WTC11 (cell line): Measurements from ENCODE around the gene RTCA. TPM values are rescaled to one million over a fixed set of nuclear protein-coding genes. Genes with fewer than 3 reads are reported as not detected.

Experiments
- ATAC-seq: fragments of 200-7000 bp; cut with Tn5 transposase; 2 replicates; pipeline ENCODE4 v1.10.0; 2021; ENCODE audit warnings: mild to moderate bottlenecking, moderate library complexity
- CTCF ChIA-PET: fragments of 300-600 bp; sonication (Branson Sonifier 250); formaldehyde crosslinking; loops from one replicate; lab custom pipeline; 2021; ENCODE audit warnings: antibody characterized with exemption; lab: Charles Lee
- POLR2A ChIA-PET: fragments of 350-600 bp; sonication (Branson Sonifier 250); formaldehyde crosslinking; loops from one replicate; lab custom pipeline; 2021; ENCODE audit warnings: antibody characterized with exemption; lab: Charles Lee
- DNase-seq: peaks from one replicate; pipeline ENCODE4 v3.0.0; 2021; ENCODE audit warnings: low spot score
- H3K27ac Mint-ChIP-seq: 2 replicates; pipeline ENCODE4 v1.8.0; 2021; ENCODE audit warnings: mixed read lengths
- H3K27me3 Mint-ChIP-seq: 2 replicates; pipeline ENCODE4 v1.8.0; 2021; ENCODE audit warnings: low read depth, mild to moderate bottlenecking, moderate library complexity, mixed read lengths
- H3K36me3 Mint-ChIP-seq: 2 replicates; pipeline ENCODE4 v1.8.0; 2021; ENCODE audit warnings: mixed read lengths
- H3K4me1 Mint-ChIP-seq: 2 replicates; pipeline ENCODE4 v1.8.0; 2022; ENCODE audit warnings: mixed read lengths
- H3K4me3 Mint-ChIP-seq: 2 replicates; pipeline ENCODE4 v1.8.0; 2021; ENCODE audit warnings: mild to moderate bottlenecking, moderate library complexity, mixed read lengths
- H3K9me3 Mint-ChIP-seq: 2 replicates; pipeline ENCODE4 v1.8.0; 2021; ENCODE audit warnings: mixed read lengths
- FOXP1 ChIP-seq: sonication (generic); formaldehyde crosslinking; IDR thresholded peaks from 2 replicates; pipeline ENCODE4 v1.8.0; 2022; ENCODE audit warnings: missing genetic modification reagents, mild to moderate bottlenecking, moderate library complexity, borderline replicate concordance
- HMGXB4 ChIP-seq: sonication (generic); formaldehyde crosslinking; IDR thresholded peaks from 2 replicates; pipeline ENCODE4 v1.8.1; 2023; ENCODE audit warnings: mild to moderate bottlenecking, moderate library complexity, missing genetic modification reagents
- IRF1 ChIP-seq: sonication (generic); formaldehyde crosslinking; IDR thresholded peaks from 2 replicates; pipeline ENCODE4 v1.8.0; 2023; ENCODE audit warnings: missing genetic modification reagents
- JAZF1 ChIP-seq: fragments of 250-450 bp; sonication (Bioruptor Pico); IDR thresholded peaks from 2 replicates; pipeline ENCODE4 v1.9.0; 2021; ENCODE audit warnings: moderate library complexity, mild to moderate bottlenecking, inconsistent platforms
- JUN ChIP-seq: sonication (generic); formaldehyde crosslinking; IDR thresholded peaks from 2 replicates; pipeline ENCODE4 v1.8.0; 2023; ENCODE audit warnings: mild to moderate bottlenecking, missing genetic modification reagents
- PREB ChIP-seq: sonication (generic); formaldehyde crosslinking; IDR thresholded peaks from 2 replicates; pipeline ENCODE4 v1.8.1; 2022; ENCODE audit warnings: mild to moderate bottlenecking, missing genetic modification reagents, moderate library complexity, borderline replicate concordance
- SMAD4 ChIP-seq: sonication (generic); formaldehyde crosslinking; IDR thresholded peaks from 2 replicates; pipeline ENCODE4 v1.8.0; 2022; ENCODE audit warnings: mild to moderate bottlenecking, missing genetic modification reagents
- SP1 ChIP-seq: sonication (generic); formaldehyde crosslinking; conservative IDR thresholded peaks from 2 replicates; pipeline ENCODE4 v1.8.1; 2022; ENCODE audit warnings: missing genetic modification reagents
- TCF7 ChIP-seq: sonication (generic); formaldehyde crosslinking; IDR thresholded peaks from 2 replicates; pipeline ENCODE4 v1.8.0; 2022; ENCODE audit warnings: mild to moderate bottlenecking, low read depth, missing genetic modification reagents, moderate library complexity
- TEAD1 ChIP-seq: sonication (generic); formaldehyde crosslinking; IDR thresholded peaks from 2 replicates; pipeline ENCODE4 v1.8.0; 2022; ENCODE audit warnings: mild to moderate bottlenecking, missing genetic modification reagents
- TP53 ChIP-seq: sonication (generic); formaldehyde crosslinking; IDR thresholded peaks from 2 replicates; pipeline ENCODE4 v1.8.1; 2023; ENCODE audit warnings: mild to moderate bottlenecking, missing genetic modification reagents
- ZNF121 ChIP-seq: sonication (generic); formaldehyde crosslinking; IDR thresholded peaks from 2 replicates; pipeline ENCODE4 v1.8.0; 2023; ENCODE audit warnings: missing genetic modification reagents
- ZNF396 ChIP-seq: fragments of 250-450 bp; sonication (Bioruptor Pico); IDR thresholded peaks from 2 replicates; pipeline ENCODE4 v1.8.0; 2021; ENCODE audit warnings: mild to moderate bottlenecking, moderate library complexity, borderline replicate concordance
- total RNA-seq: library from RNA; stranded (reverse); gene quantifications from 3 replicates; pipeline ENCODE4 v1.2.3, GENCODE V29; 2021
- TF ChIP-seq, protein P1 (sequence below): fragments of 250-450 bp; sonication (Bioruptor Pico); IDR thresholded peaks from 2 replicates; pipeline ENCODE4 v1.9.0; 2021; ENCODE audit warnings: mild to moderate bottlenecking, borderline replicate concordance
- TF ChIP-seq, protein P2 (sequence below): sonication (generic); formaldehyde crosslinking; IDR thresholded peaks from 2 replicates; pipeline ENCODE4 v1.8.0; 2022; ENCODE audit warnings: missing genetic modification reagents
- TF ChIP-seq, protein P3 (sequence below): sonication (generic); formaldehyde crosslinking; IDR thresholded peaks from 2 replicates; pipeline ENCODE4 v1.8.1; 2022; ENCODE audit warnings: low read depth, mild to moderate bottlenecking, moderate library complexity, missing genetic modification reagents, borderline replicate concordance
- TF ChIP-seq, protein P4 (sequence below): sonication (generic); formaldehyde crosslinking; conservative IDR thresholded peaks from 2 replicates; pipeline ENCODE4 v1.8.1; 2022; ENCODE audit warnings: mild to moderate bottlenecking, missing genetic modification reagents
- TF ChIP-seq, protein P5 (sequence below): sonication (generic); formaldehyde crosslinking; IDR thresholded peaks from 2 replicates; pipeline ENCODE4 v1.8.0; 2022; ENCODE audit warnings: mild to moderate bottlenecking, missing genetic modification reagents

RTCA gene
- total RNA-seq, 1 experiment from 2014 or later, result 35.7 TPM

DNA sequence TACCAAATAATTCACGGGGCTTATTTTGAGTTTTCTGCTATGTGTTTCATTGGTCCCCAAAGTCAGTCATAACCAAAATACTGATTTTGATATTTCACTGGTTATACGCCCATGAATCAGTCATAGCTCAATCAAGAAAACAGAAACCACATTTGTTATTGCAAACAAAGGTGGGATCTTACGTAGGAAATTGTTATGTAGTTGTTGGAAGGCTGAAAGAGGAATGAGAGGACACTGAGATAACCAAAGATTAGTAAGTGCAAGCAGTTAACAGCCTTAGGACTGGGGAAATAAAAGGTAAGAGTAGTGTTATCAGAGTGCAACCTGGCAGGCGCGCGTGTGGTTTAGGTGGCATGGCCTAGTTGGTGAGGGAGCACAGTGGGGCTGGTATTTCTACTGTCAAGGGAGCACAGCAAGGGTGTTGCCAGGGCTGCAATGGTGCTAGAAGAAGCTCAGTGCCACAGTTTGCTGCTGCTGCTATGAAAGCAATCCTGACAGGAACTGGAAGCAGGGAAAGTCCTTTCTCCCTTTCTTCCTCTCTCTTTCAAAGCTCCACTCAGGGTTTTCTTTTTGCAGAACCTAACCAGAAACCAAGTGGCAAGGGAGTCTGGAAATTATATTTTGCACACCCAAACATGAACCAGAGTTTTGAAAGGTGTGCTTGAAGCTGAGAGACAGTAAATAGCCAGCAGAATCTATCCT is 33.7 kb downstream of the RTCA start (continued):
- TF ChIP-seq, protein P1, sequence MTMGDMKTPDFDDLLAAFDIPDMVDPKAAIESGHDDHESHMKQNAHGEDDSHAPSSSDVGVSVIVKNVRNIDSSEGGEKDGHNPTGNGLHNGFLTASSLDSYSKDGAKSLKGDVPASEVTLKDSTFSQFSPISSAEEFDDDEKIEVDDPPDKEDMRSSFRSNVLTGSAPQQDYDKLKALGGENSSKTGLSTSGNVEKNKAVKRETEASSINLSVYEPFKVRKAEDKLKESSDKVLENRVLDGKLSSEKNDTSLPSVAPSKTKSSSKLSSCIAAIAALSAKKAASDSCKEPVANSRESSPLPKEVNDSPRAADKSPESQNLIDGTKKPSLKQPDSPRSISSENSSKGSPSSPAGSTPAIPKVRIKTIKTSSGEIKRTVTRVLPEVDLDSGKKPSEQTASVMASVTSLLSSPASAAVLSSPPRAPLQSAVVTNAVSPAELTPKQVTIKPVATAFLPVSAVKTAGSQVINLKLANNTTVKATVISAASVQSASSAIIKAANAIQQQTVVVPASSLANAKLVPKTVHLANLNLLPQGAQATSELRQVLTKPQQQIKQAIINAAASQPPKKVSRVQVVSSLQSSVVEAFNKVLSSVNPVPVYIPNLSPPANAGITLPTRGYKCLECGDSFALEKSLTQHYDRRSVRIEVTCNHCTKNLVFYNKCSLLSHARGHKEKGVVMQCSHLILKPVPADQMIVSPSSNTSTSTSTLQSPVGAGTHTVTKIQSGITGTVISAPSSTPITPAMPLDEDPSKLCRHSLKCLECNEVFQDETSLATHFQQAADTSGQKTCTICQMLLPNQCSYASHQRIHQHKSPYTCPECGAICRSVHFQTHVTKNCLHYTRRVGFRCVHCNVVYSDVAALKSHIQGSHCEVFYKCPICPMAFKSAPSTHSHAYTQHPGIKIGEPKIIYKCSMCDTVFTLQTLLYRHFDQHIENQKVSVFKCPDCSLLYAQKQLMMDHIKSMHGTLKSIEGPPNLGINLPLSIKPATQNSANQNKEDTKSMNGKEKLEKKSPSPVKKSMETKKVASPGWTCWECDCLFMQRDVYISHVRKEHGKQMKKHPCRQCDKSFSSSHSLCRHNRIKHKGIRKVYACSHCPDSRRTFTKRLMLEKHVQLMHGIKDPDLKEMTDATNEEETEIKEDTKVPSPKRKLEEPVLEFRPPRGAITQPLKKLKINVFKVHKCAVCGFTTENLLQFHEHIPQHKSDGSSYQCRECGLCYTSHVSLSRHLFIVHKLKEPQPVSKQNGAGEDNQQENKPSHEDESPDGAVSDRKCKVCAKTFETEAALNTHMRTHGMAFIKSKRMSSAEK (CRISPR knock-in tag), result no peak

DNA sequence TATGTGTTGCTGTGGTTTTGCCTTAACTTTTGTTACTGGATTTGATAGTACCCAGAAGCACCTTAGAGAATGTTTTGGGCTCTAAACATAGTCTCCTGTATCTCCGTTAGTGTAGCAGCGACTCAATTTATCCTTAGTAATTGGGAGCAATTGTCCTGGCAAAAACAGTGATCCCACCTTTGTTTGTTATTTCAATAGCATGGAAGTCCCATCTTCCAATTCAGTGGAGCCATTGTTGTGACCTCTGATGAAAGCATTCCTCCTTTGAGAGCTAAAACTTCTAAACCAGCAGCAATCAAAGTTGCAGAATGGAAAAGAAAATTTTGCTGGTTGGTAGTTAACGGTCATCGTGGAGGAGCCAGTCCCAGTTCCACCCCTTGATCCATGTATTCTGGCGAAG is 34.7 kb downstream of the RTCA start:
- TF ChIP-seq, protein P2, sequence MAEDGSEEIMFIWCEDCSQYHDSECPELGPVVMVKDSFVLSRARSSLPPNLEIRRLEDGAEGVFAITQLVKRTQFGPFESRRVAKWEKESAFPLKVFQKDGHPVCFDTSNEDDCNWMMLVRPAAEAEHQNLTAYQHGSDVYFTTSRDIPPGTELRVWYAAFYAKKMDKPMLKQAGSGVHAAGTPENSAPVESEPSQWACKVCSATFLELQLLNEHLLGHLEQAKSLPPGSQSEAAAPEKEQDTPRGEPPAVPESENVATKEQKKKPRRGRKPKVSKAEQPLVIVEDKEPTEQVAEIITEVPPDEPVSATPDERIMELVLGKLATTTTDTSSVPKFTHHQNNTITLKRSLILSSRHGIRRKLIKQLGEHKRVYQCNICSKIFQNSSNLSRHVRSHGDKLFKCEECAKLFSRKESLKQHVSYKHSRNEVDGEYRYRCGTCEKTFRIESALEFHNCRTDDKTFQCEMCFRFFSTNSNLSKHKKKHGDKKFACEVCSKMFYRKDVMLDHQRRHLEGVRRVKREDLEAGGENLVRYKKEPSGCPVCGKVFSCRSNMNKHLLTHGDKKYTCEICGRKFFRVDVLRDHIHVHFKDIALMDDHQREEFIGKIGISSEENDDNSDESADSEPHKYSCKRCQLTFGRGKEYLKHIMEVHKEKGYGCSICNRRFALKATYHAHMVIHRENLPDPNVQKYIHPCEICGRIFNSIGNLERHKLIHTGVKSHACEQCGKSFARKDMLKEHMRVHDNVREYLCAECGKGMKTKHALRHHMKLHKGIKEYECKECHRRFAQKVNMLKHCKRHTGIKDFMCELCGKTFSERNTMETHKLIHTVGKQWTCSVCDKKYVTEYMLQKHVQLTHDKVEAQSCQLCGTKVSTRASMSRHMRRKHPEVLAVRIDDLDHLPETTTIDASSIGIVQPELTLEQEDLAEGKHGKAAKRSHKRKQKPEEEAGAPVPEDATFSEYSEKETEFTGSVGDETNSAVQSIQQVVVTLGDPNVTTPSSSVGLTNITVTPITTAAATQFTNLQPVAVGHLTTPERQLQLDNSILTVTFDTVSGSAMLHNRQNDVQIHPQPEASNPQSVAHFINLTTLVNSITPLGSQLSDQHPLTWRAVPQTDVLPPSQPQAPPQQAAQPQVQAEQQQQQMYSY, result no peak
- TF ChIP-seq TP53 (CRISPR knock-in tag), result no peak
- TF ChIP-seq ZNF396 (CRISPR knock-in tag), result no peak
- TF ChIP-seq, protein P3, sequence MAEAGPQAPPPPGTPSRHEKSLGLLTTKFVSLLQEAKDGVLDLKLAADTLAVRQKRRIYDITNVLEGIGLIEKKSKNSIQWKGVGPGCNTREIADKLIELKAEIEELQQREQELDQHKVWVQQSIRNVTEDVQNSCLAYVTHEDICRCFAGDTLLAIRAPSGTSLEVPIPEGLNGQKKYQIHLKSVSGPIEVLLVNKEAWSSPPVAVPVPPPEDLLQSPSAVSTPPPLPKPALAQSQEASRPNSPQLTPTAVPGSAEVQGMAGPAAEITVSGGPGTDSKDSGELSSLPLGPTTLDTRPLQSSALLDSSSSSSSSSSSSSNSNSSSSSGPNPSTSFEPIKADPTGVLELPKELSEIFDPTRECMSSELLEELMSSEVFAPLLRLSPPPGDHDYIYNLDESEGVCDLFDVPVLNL (CRISPR knock-in tag), result no peak
- TF ChIP-seq JAZF1 (CRISPR knock-in tag), result no peak
- no peak for TF ChIP-seq FOXP1 (CRISPR knock-in tag)
- TF ChIP-seq SP1 (CRISPR knock-in tag), result no peak
- no peak for TF ChIP-seq TCF7 (CRISPR knock-in tag)
- no peak for TF ChIP-seq ZNF121 (CRISPR knock-in tag)
- TF ChIP-seq SMAD4 (CRISPR knock-in tag), result no peak
- TF ChIP-seq, protein P4, sequence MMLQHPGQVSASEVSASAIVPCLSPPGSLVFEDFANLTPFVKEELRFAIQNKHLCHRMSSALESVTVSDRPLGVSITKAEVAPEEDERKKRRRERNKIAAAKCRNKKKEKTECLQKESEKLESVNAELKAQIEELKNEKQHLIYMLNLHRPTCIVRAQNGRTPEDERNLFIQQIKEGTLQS, result no peak
- DNase-seq (no peak), ATAC-seq (no peak)
- CTCF ChIA-PET, result interaction anchor here (2.1 kb wide), 1 partner anchor 159 kb away, joined by 6 read pairs; no protein-coding TSS in a partner anchor
- Mint-ChIP-seq H3K27me3 (no peaks in the 10 kb centered on the region), H3K4me1 (peaks cover 31% of the 10 kb centered on the region), H3K36me3 (peaks cover 7% of the 10 kb centered on the region), H3K9me3 (peaks cover 6% of the 10 kb centered on the region), H3K27ac (0 out of 2 replicates have a peak overlapping the region, but pooled peaks have one; percentile 35), H3K4me3 (no peak overlapping the region)
- POLR2A ChIA-PET, result no interaction called here

- Mint-ChIP-seq H3K36me3 (no peaks in the 10 kb centered on the region), H3K27ac (no peak overlapping the region), H3K27me3 (no peaks in the 10 kb centered on the region; the same call in 1 of the 2 replicates), H3K4me3 (no peak overlapping the region), H3K9me3 (peaks cover 16% of the 10 kb centered on the region), H3K4me1 (peaks cover 32% of the 10 kb centered on the region)
- ChIA-PET CTCF (no interaction called here), POLR2A (interaction anchor here (1.1 kb wide), 1 partner anchor 20 kb away, joined by 8 read pairs; no protein-coding TSS in a partner anchor)
- DNase-seq (no peak), ATAC-seq (no peak)
- no peak for TF ChIP-seq IRF1 (CRISPR knock-in tag)
- TF ChIP-seq PREB (CRISPR knock-in tag), result no peak
- TF ChIP-seq TEAD1 (CRISPR knock-in tag), result no peak
- TF ChIP-seq HMGXB4, result no peak
- TF ChIP-seq, protein P5, sequence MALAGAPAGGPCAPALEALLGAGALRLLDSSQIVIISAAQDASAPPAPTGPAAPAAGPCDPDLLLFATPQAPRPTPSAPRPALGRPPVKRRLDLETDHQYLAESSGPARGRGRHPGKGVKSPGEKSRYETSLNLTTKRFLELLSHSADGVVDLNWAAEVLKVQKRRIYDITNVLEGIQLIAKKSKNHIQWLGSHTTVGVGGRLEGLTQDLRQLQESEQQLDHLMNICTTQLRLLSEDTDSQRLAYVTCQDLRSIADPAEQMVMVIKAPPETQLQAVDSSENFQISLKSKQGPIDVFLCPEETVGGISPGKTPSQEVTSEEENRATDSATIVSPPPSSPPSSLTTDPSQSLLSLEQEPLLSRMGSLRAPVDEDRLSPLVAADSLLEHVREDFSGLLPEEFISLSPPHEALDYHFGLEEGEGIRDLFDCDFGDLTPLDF (CRISPR knock-in tag), result no peak
- TF ChIP-seq JUN (CRISPR knock-in tag), result no peak
Observed at GRCh38 chr1:100302739-100303138, 36.7 kb downstream of the RTCA start.
